HG03103 (cell line): Measurements from ENCODE around the gene SLC43A3.

Source experiments
- ATAC-seq: cut with Tn5 transposase; IDR thresholded peaks from one replicate; pipeline ENCODE4 v1.9.1; 2021; ENCODE audit warnings: low read depth; ENCODE audit not compliant: unreplicated experiment

SLC43A3 gene

DNA sequence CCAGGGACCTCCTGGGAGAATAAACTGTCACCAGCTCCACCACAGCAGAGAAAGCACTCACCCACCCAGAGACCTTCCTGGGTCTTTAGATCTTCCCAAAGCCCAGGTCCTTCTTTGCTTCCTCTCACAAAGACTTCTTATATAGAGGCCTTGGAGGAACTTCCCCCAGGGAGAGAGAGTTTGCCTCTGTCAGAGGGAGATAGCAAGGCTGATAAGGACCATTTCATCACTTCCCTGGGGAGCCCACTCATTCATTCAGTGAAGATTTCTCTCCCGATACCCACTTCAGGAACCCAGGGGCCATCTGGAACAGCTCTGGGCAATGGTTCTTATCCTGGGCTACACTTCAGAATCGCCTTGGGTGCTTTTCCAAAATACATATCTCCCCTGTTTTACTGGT is 36.4 kb downstream of the SLC43A3 start, which contains the start of gene PRG2:
Gene PRG2, minus strand, starts transcription at position 116 of the 400 bp plus-strand sequence. CDS start 706 bp downstream, outside the sequence.
- ATAC-seq, result no peak

DNA sequence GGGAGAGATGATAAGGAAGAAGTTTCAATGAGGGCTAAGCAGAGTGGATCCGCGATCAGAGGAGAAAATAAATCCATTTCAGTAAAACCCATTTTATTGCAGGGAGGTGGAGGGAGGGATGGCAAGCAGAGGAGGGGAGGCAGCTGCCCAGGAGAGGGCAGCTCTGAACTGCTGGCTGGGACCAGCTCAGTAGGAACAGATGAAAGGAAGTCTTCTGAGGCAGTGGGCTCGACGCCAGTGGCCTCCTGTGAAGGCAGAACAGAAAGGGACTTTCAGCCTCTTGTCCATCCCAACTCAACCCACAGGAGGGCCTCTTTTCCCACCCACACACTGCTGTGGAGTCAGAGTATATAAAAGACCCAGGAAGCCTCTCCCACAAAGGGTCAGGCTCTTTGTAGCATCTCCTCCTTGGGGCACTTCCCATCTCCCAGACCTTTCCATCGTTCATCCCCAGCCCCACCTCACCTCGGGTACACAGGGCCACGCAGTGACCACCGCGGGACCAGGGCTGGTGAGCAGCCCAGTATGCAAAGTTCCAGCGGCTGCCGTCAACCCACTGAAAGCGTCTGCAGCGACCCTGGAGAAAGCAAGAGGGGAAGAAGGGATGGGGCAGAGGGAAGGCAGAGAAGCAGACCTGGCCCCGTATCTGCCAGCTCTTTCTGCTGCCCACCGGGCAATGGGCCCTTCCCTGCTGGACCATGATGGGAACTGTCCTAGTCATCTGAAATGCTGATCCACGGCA is 39.5 kb downstream of the SLC43A3 start:
- no peak for ATAC-seq

DNA sequence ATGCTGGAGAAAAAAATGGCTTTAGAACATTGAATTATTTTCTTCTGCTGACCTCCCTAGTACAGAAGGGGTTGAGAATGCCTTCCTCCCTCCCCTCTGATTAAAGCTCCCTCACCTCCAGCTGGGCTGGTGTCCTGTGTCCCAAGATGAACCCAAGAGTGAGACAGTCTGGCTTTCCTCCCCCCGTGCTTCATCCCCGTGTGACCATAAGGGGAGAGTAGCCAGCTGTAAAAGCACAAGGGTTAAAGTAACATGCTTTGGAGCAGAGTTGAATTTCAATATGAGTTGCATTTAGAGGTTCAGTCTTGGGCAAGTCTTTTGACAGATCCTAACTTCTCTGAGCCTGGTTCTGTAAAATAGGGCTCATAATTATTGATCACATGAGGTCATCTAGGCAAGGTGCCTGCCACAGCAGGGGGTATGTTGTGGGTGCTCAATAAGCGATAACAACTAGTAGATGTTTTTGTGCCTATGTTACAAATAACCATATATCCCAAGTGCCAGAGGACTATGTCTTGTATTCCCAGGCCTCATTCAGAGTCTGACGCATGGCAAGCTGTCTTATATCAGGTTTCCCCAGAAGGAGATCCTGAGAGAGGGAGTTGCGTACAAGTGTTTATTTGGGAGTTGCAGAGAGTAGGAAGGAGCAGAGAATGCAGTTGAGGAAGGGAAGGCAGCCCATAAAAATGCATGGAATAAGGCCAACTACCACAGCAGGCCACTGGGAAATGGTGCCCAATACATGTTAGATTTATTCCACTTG is 40.6 kb downstream of the SLC43A3 start:
- no peak for ATAC-seq

GRCh38 chr11:57380975-57381374 is 45.9 kb downstream of the SLC43A3 start, which contains the start of gene PRG3:
TSS of gene PRG3 (minus strand) at chr11:57381150. CDS start at chr11:57380708, 442 bp downstream.
- no peak for ATAC-seq

DNA sequence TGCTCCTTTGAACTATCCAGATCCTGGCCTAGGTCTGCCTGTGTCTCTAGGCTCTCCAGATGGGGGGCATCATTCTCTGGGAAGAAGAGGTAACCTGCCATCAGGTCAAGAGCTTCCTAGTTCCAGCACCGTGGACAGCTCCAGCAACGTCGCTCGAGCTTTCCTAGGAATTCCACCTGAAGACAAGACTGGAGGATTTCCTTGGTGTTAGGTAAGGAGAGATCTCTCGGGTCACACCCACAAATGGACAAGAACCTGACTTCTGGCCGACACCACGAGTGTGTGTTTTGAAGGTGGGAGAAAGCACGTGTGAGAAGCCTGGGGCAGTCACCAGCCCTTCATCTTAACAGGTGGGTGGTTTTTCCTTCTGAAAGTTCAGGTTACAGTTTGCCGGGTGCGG is 47.2 kb downstream of the SLC43A3 start:
- ATAC-seq, result no peak

- ATAC-seq, result no peak
Observed at GRCh38 chr11:57378186-57378585, 48.7 kb downstream of the SLC43A3 start.

DNA sequence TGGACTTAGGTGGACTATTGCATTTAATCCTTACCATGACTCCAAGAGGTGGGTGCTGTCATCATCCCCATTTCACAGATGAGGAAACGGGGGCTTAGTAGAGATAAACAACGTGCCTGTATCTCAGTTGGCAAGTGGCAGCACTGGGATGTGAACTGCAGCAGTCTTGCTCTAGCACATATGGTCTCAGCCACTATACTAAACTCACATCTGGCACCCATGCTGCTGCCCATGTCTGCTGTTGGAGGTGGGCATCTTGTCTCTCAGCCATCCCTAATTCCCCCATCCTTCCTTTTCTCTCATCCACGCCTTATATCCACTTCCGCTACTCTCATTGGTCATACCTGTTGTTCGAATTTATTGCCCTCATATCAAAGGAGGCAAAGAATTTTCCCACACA is 49.8 kb downstream of the SLC43A3 start:
- ATAC-seq, result no peak

DNA sequence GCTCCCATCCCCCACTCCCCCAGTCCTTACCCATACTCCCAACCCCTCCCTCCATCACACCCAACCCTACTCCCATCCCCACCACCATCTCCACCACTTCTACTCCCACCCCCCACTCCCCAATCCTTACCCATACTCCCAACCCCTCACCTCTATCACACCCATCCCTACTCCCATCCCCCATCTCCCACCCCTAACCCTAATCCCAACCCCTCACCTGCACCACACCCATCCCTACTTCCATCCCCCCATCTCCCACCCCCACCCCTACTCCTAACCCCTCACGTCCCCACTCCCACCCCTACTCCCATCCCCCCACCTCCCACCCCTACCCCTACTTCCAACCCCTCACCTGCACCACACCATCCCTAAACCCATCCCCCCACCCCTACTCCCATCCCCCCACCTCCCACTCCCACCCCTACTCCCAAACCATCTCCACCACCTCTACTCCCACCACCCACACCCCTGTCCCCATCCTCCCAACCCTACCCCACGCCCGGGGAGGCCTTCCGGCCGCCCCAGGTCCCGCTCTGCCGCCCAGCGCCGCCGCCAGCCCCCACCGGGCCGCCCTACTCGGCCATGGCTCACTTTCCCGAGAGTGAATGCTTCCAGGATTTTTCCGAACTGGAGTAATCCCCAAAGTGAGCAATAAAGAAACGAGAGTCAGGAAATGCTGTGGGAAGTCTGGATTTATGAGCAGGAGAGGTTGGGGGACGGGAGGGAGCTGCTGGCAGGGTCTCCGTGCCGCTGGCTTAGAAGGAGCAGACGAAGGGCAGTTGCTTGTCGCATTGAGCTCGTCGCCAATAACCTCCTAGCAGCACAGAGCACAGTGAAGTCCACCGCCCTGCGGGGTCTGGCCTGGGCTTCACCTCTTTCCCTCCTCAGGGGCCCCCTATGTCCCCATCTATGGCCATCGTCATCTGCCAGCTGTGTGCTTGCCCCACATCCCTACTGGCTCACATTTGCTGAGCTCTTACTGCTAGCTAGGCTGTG is 50.5 kb downstream of the SLC43A3 start:
- ATAC-seq, result no peak

- no peak for ATAC-seq
Observed at GRCh38 chr11:57375490-57375889, 51.4 kb downstream of the SLC43A3 start.

DNA sequence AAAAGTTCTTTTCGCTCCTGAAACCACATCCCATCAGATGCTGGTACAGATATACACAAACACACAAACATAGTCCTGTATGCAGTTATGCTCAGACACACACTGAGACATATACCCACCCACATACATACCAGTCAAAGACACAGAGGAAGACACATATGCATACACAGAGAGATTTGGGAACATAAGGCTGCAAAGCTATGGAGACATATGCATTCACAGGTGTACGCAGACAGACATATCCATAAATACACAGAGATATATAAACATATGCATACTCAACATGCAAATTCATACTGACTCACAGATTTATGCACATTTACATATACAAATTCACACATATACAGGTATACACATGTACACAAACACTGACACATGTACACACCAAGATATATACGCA is 52.0 kb downstream of the SLC43A3 start:
- no peak for ATAC-seq

DNA sequence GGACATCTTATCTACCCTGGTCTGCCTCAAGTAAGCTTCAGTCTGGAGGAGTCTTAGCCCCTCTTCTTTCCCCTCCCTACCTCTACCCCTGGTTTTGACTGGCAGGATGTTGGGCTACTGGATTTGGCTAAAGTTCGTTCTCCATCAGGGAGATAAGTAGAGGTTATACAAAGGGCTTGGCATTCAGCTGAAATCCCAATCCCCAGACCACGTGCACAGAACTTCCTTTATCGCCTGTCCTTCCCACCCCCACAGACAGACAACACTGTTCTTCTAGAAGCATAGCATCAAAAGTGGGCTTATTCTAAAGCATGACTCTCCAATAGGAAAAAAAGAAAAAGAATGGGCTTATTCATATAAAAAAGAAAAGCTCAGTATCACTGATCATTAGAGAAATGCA is 53.8 kb downstream of the SLC43A3 start:
- no peak for ATAC-seq

- no peak for ATAC-seq
Observed at GRCh38 chr11:57370941-57371340, 56.0 kb downstream of the SLC43A3 start.

DNA sequence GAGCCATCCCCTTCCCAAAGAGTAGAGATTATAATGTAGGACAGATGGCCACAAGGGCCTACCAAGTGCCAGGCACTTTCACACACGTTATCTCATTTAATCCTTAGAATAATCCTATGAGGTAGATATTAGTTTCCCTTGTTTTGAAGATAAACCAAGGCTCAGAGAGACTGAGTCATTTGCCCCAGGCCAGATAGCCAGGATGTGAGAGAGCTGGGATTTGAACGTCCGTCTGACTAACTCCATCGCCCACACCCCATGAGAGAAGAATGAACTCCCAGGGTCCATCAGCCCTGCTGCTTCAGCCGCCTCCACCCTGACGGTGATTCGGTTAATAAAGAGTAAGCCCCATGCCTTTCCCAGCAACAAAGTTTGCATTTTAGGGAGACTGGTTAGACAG is 56.7 kb downstream of the SLC43A3 start:
- no peak for ATAC-seq

DNA sequence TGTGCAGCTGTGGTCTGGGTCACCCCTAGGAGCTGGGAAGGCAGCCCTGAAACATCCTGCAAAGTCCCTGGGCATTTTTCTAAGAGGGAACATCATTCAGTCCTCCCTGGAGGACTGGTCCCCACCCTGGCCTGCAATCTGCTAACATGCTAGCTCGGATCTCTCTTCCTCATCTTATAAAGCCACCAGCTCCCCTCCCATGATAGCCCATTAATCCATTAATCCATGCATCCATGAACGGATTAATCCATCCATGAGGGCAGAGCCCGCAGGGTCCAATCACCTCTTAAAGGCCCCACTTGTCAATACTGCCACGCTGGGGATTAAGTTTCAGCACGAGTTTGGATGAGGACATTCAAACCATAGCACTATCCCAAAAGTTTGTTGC is 58.1 kb downstream of the SLC43A3 start:
- ATAC-seq, result no peak

DNA sequence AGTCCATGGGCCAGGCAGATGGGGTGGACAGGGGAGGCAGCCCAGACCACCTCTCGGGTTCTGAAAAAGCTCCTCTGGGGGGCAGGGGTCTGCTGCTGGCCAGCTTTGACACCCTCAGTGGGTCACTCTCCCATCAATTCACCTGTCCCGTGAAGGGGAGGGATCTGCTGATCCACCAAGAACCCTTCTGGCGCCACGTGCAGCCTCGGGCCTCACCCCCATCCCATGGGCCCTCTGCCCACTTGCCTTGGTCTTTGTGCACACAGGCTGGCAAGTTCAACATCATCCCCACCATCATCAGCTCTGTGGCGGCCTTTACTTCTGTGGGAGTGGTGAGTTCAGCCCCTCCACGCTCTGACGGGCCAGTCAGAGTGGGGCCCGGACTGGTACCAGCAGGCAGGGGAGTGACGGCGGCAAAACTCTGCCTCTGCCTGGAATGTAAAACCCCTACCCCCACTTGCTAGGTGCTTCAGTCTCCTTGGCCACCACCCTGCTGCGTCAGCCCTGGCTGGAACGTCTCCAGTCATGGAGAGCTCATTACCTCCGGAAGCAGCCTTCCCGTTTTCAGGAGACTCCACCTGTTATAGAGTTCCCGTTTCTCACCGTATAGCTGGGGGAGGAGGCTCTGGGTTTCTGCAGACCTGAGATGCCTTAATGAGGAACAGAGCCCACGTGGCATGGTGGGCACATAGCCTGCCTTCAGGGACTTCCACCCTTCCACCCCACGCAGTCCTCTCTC is 58.6 kb downstream of the SLC43A3 start:
- ATAC-seq, result no peak

DNA sequence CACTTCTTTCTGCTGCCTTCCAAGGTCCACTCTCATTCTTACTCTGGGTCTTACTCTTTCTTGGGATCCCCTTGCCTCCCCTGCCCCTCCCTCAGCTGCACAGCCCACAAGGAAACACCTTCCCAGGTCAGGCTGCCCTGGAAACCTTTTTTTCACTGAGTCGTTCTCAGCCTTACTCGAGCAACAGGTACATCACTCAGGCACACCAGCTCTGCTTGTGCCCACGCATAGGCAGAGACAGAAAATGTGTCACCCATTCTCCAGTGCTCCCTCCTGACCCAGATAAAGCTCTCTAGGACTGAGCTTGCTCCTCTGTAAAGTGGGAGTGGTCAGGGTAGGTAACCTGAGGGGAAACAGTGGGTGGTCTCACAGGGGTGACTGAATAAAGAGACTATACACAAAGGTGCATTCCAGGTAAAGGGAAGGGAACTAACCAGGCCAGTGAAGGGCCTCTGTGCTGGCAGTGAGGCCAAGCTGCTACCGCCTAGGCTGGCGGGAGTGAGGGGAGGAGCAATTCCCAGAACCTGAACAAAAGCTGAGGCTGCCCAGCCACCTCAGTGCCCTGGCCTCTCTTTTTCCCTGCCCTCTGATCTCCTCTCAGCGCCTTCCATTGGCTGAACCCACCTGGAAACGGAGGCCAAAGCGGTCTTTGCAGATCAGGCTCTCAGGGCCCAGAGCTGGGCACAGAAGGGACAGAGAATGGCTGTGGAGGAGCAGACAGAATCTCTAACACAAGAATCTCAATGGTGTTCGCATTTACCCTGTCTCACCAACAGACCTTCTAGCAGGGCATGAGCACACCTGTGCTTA is 61.9 kb downstream of the SLC43A3 start:
- no peak for ATAC-seq

- ATAC-seq, result no peak
Observed at GRCh38 chr11:57363131-57364080, 63.5 kb downstream of the SLC43A3 start.

GRCh38 chr11:57361926-57362325 is 65.0 kb downstream of the SLC43A3 start:
- ATAC-seq, result no peak
